GM19467 (cell line): ENCODE data around the gene ST6GAL1.
"Not testable (repeated sequence)": the region's sequence is repeated elsewhere in the genome, so short reads cannot be mapped to it uniquely, and the experiment has no call there.

Experiments
- ATAC-seq: cut with Tn5 transposase; IDR thresholded peaks from one replicate; pipeline ENCODE4 v1.9.1; 2021; ENCODE audit warnings: mild to moderate bottlenecking, moderate library complexity; ENCODE audit not compliant: unreplicated experiment

Gene ST6GAL1

DNA sequence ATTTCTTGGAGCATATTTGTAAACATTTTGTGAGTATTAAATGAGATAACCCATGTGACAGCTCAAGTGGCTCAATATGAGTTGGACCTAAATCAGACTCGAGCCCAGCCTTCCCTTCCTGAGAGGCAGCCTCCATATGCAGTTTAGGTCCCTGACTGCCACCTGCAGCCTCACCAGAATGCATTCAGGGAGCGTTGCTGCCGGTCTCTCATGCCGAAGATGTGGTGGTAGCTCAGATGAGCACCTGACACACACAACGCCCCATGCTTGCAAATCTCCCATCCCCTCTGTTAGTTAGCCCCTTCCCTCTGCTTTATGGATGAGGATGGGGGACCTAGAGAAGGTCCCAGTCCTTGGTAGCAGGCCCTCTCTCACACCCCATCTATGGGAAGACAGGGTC, 9.2 kb downstream of the ST6GAL1 start:
- no peak for ATAC-seq

DNA sequence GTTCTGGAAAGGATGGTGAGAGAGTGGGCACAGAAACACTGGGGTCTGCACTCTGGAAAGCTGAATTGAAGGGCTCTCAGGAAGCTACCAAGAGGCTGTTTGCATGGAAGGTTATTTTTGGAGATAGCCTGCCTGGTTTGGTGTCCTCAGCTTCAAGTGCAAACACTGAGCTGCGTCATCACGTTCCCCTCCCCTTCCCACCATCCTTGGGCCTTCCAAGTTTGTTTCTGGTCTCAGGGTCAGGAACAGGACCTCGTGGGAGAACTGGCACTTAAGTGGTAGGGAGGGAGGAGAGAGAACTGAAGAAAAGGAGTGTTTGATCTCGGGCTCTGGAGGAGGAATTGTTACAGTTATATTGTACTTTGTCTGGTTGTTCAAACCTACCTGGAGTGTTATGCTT, 10.6 kb downstream of the ST6GAL1 start:
- ATAC-seq: no peak

DNA sequence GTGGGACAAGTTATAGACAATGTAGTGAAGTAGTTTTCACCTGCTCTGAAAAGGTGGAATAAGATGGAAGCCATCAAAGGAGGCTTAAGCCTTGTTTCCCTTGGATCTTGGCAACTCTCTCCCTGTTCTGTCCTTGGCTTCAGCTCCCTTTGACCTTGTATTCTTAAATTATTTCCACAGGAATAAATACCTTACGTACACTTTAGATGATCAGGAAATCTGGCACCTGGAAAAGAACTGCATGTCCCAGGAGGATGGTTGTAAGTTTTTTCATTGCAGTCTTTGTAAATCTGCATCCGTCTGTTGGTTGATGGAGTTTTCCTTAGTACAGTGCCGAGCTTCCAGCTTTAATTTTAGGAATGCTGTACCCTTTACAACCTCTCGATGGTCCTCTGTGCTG, 11.8 kb downstream of the ST6GAL1 start:
- ATAC-seq: no peak

DNA sequence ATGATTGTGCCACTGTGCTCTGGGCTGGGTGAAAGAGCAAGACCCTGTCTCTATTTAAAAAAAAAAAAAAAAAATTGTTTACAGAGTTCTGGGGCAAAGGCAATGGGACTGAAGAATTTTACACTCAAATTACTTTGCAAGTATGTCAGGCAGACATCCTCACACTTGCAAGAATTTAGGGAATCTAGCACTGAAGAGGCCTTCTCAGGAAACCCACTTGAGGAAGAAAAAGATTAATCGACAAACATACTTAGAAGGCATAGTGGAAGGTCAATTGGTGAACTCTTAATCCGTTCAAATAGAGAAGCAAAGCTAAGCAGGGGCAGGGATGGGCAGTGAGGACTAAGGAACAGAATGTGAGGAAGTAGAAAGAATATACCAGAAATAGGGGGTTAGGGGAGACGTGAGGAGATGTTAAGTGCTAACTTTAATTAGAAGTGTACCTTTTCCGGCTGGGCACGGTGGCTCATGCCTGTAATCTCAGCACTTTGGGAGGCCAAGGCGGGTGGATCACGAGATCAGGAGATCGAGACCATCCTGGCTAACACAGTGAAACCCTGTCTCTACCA, 15.0 kb downstream of the ST6GAL1 start:
- no peak for ATAC-seq

DNA sequence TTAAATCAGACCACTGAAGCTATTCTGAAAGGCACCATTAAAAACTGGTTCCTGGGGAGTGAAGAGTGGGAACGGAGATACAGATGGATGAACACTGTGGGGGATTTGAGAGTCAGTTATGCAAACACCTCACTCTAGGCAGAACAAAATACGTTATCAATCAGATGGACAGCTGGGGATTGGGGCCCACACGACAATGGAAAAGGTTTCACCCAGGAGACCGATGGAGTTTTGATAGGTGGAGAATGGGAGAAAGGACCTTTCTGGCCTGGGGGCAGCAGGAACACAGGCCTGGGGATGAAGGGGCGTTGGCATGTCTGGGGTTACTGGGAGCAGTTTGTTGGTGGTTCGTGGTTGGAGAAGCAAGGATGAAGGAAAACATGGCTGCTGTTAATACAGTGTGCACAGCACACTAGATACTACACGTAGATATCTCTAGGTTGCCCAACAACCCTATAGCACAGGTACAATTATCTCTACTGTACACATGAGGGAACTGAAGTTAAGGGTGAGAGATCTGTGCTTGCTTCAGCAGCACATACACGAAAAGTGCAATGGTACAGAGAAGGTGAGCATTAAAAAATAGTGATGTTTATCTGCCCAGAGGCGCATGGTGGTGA, 16.5 kb downstream of the ST6GAL1 start:
- ATAC-seq: peak; percentile 87

DNA sequence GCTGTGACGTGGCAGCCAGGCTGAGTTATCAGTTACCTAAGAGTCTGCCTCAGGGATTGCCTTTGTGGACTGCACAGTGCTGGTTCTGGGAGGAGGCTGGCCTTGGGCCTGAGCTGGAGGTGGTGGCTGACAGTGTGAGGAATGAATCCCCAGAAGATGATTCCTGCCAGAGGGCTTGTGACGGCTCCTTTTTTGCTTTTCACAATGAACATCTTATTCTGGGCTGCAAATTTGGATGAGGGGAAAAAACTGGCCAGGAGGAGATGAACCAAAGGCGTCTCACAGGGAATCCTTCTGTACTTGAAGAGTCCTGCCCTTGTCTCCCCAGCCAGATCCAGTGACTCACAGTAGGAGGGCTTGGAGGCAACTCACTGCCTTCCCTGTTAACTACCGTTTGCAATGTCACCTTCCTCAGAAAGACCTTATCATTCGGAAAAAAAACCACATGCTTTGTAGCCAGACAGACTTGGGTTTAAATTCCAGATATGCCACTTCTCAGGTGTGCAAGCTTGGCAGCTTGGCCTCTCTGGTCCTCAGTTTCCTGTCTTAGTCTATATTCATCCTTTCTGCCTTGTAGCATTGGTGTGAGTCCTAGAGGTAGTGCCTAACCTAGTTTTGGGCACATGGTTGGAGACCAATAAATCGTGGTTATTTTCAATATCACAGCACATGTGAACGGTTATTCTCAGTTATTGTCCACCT, 19.1 kb downstream of the ST6GAL1 start:
- ATAC-seq: no peak

DNA sequence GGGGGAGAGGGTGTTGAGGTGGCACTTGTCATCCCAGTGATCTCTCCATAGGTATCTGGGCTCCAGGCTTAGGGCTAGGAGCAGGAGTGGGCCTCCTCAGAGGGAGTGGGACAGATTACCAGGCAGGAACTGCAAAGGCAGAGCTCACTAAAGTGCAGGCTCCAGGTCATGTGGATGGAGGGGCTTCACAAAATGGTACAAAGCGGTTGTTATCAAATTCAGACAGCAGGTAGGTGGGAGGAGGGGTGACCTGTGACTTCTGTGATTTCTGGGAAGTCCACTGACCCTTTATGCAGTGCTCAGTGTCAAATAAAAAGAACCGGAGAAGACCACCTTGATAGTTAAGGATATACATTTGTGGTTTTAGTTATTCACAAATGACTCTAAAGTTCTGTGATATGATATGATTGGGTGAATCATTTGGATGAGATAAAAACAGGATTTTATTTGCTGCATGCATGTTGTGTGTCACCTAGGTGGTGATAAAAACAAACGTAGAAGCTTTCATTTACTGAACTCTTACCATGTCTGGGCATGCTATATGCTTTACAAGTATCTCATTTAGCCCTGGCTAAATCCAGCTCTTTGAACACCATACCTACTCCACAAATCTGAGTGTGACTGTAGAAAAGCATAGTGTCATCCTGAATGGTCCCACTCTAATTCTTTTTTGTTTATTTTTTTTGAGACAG, 20.2 kb downstream of the ST6GAL1 start:
- ATAC-seq: no peak

DNA sequence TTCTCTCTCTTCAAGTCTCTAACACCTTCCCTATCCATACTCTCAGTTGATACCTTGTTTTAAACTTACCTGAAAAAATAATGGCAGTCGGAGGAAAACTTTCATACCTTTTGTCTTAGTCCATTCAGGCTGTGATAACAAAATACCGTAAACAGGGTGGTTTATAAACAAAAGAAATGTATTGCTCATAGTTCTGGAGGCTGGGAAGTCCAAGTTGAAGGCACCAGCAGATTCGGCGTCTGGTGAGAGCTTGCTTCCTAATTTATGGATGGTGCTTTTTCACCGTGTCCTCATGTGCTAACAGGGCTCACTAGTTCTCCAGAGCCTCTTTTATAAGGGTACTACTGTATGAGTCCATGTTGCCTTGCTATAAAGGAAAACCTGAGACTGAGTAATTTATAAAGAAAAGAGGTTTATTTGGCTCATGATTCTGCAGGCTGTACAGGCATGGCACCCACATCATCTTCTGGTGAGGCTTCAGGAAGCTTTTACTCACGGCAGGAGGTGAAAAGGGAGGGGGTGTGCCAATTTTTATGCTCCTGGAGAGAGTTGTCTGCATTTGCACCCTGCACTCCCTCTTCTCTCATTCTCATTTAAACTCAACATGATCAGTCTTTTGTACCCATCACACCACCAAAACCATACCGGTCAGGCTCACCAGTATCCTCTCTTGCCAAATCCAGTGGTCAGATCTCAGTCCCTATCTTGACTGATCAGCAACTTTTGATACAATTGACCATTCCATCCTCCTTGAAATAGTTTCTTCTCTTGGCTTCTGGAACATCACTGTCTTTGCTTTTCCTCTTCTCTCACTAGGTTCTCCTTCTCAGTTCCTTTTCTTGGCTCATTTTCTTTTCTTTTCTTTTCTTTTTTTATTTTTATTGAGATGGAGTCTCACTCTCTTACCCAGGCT, 21.6 kb downstream of the ST6GAL1 start:
- ATAC-seq: no peak

DNA sequence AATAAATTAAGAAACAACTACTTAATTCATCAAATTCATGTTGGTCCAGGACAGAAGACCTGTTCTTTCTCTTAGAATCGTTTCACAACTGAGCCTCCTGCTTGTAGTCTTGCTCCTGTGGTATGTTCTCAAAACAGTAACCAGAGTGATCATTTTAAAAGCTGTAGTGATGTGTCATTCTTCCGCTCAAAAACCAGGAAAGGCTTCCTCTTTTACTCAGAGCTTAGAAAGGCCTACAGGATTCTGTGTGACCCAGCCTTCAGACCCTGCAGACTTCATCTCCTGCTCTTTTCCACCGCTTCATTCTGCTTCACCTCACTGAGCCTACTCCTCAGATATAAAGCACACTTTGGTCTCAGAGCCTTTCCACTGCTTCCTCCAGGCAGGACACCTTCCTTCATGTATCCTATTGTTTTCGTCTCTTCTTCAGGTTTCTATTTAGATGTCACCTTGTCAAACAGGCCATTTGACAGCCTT, 22.7 kb downstream of the ST6GAL1 start:
- ATAC-seq: no peak

DNA sequence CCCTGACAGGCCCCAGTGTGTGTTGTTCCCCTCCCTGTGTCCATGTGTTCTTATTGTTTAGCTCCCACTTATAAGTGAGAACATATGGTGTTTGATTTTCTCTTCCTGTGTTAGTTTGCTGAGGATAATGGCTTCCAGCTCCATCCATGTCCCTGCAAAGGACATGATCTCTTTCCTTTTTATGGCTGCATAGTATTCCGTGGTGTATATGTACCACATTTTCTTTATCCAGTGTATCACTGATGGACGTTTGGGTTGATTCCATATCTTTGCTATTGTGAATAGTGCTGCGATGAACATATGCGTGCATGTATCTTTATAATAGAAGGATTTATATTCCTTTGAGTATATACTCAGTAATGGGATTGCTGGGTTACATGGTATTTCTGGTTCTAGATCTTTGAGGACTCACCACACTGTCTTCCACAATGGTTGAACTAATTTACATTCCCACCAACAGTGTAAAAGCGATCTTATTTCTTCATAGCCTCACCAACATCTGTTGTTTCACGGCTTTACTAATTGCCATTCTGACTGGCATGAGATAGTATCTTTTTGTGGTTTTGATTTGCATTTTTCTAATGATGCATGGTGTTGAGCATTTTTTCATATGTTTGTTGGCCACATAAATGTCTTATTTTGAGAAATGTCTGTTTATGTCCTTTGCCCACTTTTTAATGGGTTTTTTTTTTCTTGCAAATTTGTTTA, 23.8 kb downstream of the ST6GAL1 start:
- not testable (repeated sequence) for ATAC-seq

DNA sequence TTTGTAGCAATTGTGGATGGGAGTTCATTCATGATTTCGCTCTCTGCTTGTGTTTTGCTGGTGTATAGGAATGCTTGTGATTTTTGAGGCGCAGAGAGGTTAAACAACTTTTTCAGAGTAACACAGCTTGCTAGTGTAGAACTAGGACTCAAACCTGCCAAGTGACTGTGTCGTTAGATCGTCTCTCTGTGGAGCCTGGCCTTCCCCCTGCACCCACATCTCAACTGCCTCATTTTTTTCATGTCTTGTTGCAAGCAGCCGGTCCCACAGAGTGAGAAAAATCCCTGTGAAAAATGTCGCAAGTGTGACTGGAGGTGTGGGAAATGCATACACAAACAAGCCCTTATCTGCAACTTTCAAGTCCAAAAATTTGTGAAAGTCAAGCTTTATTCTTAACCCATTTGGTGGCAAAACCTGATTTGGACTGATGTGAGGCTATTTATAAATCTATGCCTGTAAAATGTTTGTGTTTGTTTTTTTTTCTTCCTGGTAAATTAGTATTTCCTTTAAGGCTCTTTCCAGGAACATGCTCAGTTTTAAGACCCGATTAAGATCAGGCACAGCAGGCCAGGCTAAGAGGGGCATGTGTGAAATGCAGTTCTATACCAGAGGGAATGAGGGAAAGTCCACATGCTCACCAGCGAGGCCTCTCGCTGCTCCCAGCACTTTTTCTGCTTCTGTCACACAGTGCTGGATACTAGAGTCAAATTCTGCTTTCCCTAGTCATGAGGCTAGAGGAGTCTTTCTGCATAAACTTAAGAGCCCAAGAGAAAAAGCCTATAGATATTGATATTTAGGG, 25.8 kb downstream of the ST6GAL1 start:
- no peak for ATAC-seq

DNA sequence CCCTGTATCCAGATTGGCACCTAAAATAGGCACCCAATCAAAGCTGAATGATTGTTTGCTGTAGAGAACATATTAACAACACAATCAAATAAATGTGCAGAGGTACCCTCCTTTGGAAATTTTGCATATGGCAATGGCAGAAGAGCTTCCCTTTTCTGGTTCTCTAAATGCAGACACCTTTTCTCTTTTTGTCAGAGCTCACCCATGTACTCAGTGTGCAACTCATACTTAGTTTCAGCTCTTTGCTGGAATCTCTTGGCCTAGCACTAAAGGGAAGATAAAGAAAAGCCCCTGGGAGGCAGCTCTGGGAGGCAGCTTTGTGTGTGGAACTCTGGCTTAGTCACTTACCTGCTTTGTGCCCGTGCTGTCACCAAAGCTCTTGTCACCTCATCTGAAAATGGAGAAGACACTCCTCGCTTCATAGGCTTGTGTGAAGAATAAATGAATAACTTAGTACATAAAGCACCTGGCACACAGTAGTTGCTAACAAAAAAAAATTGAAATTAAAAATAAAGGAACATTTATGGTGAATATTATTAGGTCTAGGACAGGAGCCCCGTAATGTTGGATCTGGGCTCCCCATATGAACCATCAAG, 28.8 kb downstream of the ST6GAL1 start:
- no peak for ATAC-seq

DNA sequence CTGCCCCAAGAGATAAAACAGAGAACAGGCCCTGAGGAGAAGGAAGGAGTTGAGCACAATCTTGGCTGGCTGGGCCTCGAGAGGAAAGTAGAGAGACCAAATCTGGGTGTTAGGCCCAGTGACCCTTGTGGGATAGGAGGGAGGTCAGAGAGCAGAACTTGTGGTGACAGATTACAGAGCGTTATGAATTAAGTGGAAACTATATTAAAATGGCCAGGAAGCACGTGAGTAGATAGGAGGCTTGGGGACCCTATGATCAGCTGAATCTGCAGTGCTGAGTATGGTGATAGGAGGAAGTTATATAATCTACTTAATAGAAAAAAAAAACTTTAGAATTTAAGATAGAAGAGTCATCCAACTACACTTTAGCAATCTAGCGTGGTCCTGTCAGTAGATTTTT, 30.0 kb downstream of the ST6GAL1 start:
- ATAC-seq: no peak

DNA sequence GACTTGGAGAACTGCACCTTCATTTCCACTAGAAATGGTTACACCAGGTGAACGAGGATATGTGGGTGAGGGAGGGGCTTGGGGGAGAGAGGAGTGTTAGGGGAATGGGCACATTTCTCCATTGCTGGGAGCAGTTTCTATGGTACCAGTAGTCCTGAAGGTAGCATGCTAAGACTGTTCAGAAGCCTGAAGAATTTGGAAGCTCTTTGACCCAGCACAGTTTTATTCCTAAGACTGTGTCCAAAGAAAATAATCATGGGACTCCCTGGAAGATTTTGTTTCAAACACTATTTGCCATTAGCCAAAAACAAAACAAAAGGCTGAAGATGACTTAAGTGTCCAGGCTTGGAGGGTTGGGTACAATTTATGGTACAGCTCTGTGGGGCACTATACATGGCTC, 32.1 kb downstream of the ST6GAL1 start:
- ATAC-seq: no peak

DNA sequence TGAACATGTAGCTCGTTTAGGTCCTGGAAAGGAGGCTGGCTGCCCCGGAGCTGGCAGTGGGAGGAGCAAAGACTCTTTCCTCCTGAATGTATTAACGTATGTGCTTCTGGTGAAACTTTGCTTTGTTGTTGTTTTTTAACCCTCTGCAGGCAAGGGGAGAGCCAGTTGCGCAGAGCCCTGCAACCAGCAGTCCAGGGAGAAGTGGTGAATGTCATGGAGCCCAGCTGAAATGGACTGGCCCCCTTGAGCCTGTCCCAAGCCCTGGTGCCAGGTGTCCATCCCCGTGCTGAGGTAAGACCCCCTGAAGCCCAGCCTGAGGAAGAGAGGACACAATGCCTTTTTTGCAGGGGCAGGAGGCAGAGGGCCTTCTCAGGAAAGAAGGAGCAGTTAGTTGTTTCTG, 33.3 kb downstream of the ST6GAL1 start:
- ATAC-seq: no peak

DNA sequence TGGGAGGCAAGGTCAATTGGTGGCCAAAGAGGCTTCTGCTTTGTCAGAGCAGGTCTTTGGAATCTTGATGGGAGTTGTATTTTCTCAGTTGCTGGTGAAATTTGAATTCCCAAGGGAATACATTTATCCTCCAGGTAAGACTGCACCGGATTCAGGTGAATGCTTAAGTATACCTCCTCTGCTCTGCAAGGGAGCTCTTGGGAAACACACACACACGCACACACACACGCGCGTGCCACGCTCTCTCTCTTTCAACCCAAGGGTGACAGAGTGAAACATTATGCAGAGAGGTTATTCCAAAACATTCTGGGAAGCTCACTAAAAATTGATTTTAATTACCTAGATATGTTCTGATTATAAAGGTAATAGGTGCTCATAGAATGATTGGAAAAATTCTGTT, 33.7 kb downstream of the ST6GAL1 start:
- no peak for ATAC-seq

DNA sequence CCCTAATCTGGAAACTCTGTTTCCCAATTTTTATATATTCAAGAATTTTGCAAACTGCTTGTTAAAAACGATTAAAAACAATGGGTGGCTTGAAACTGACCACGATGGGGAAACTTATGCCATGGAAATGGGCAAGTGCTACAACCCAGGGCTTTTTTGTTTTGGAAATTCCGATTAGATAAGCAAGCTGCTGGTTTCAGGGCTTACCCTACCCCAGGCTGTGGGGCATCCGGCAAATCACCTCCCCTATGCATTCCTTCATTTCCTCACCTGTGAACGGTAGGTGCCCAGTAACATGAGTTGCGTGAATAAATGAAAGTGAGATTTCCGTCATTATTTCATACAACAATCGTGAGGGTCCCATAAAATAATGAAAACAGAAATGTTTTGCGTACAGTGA, 34.3 kb downstream of the ST6GAL1 start:
- ATAC-seq: no peak

DNA sequence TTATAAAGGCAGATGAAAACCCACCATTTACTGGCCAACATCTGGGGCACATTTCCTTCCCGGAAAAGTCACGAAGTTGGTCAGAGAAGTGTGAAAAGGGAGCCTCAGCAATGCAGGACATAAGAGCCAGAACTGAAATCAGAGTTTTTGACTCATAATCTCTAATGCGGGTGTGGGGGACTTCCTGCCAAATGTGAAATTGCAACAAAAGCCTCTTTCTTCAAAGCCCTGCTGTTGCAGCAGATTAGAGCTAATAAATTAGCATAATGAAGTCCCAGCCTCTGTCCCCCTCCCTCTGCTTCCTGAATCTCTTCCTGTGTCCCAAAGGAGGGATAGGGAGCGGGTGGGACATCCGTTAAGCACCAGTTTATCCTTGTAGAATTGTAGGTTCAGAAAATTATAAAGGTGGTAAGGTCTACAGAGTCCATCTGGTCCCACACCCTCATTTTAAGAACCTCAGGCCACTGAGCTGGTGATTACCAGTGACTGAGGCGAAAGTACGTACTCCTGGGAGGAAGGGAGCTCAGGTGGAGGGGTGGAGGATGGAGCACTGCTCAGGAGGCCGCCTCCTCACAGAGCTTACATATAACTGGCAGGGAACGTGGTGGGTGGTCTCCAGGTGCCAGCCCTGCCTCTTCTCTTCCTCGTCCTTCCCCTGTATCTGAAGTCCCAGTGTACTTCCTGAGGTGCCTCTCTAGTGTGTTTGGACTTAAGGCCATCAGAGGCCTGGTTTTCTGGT, 35.0 kb downstream of the ST6GAL1 start:
- no peak for ATAC-seq
